Fibroblast of gingiva (primary cell): ENCODE results near the gene MON1B.
A peak's percentile ranks its signal among the peaks of the same experiment; 100 is the strongest.
"Not testable (repeated sequence)": the region's sequence is repeated elsewhere in the genome, so short reads cannot be mapped to it uniquely, and the experiment has no call there.

Experiments
- DNase-seq: peaks from one replicate; pipeline ENCODE4 v3.0.0-alpha.2; 2011; ENCODE audit warnings: low read depth

Gene MON1B

GRCh38 chr16:77190478-77191258, at the start of gene MON1B:
Gene MON1B (plus strand): TSS chr16:77191190. CDS start chr16:77191486, 296 bp downstream.
- DNase-seq, result peak; percentile 99

GRCh38 chr16:77143364-77143763, 47.6 kb upstream of the MON1B start:
- no peak for DNase-seq

- no peak for DNase-seq
These were observed 42.9 kb upstream of the MON1B start for GRCh38 chr16:77148121-77148520.

DNA sequence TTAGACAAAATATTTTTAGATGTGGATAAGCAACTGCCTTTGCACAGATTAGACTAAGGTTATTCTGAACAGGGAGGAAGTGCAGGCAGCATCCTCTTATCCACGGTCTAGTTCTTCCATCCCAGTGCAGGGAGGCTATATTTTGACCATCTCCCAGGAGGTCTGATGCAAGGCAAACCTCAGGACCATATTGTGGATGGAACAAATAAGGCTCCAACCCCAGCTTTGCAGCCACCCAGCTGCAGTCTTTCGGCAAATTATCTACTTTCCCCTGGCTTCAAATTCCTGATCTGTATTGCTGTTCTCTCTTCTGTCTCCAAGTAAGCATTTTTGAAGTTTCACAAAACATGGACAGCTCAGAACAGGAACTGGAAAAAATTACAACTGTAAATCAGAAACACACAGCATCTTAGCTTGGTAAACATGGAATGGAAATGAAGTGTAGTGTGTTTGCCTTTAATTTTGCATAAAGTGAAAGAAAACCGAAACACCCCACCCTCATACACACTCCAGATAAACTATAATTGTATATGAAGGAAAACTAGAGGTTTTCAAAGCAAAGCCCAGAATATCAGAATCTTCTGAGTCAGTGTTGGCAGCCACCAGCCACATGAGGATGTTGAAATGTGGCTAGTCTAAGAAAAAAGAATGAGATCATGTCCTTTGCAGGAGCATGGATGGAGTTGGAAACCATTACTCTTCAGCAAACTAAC, 33.5 kb upstream of the MON1B start:
- DNase-seq, result no peak

GRCh38 chr16:77158293-77158692, 32.7 kb upstream of the MON1B start:
- DNase-seq, result no peak

DNA sequence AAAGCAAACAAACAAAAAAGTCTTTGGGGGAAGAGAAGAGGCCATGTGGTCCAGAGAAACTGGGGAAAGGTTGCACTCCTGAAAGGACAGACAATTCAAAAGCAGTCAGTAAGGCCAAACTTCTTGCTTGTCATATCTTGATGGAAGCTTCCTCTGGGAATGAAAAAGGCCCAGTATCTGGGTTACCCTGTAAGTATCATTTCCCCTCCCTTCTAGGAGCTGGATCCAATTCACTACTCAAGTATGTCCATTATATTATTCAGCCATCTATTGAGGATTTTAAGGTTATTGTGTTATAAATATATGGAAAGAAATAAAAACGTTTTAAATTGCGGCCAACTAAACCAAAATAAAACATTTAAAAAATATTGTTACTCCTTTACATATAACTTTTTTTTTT, 26.0 kb upstream of the MON1B start:
- DNase-seq, result no peak

DNA sequence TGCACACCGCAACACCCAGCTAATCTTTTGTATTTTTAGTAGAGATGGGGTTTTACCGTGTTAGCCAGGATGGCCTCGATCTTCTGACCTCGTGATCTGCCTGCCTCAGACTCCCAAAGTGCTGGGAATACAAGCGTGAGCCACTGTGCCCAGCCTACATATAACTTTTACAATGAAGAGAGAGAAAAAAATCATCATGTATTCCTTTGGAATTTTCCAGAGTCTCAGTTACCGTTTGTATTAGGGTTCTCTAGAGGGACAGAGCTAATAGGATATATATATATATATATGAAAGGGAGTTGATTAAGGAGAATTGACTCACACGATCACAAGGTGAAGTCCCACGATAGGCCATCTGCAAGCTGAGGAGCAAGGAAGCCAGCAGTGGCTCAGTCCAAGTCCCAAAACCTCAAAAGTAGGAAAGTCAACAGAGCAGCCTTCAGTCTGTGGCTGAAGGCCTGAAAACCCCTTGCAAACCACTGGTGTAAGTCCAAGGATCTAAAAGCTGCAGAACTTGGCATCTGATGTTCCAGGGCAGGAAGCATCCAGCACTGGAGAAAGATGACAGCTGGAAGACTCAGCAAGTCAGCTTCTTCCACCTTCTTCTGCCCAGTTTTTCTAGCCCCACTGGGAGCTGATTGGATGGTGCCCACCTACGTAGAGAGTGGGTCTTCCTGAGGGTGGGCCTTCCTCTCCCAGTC, 25.3 kb upstream of the MON1B start:
- not testable (repeated sequence) for DNase-seq

DNA sequence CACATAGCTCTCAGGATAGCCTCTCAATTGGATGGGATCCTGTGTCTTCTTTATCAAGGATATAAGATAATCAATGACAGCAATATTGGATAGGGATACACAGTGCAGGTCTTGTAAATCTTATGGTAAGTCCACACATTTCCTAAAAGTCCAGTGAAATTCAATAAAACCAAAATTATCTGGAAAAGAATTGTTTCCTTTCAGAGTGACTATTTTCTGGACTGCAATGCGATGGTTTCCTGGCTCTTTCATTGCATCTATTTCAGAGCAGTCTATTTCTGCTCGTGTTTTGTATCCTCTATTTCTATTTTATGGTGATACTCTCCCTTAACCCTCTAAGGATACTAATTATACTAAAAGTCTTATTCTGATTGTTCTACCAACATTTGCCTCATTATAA, 24.3 kb upstream of the MON1B start:
- no peak for DNase-seq

DNA sequence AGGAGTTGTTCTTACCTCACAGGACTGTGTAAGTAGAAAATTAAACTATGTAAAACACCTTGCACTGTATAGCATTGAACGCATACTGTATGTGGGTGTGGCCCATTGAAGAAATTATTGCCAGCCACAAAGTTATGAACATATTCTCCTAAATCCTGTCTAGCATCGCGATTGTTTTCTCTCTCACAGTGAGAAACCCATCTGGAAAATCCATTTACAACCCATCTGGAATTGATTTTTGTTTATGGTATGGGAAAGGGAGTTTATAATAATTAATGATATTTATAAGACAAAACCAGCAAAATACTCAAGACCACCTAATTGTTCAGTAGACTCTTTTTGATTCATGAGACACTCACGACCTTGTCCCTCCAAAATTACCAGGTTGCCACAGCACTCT, 22.1 kb upstream of the MON1B start:
- no peak for DNase-seq

DNA sequence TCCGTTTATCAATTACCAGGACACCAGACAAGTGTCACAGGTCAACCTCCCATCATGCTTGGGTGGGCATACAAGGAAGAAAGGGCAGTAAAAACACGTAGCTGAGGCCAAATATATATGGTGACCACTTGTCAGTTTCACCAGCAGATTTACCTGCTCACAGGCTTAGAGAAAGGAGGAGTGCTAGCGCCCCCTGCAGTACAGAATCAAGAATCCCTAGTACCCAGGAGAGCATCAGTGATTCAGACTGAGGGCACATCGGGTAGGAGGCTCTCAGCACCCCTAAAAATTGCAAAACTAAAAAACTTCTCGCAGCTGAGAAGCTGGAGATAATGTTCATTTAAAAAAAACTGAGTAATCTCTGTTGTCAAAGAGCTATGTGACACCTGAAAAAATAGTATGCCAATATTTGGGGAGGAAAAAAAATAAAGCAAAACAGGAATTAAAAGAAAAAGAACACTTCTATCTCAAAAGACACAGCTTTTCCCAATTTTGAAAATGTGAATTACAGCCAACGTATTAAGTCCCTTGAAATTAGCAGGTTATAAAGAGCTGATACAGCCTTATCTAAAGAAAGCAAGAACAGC, 21.2 kb upstream of the MON1B start:
- no peak for DNase-seq

- DNase-seq, result no peak
These were observed 20.2 kb upstream of the MON1B start for GRCh38 chr16:77170805-77171204.

GRCh38 chr16:77171745-77172635, 19.0 kb upstream of the MON1B start:
- peak; percentile 43 for DNase-seq

GRCh38 chr16:77172951-77173350, 18.0 kb upstream of the MON1B start:
- DNase-seq, result no peak

DNA sequence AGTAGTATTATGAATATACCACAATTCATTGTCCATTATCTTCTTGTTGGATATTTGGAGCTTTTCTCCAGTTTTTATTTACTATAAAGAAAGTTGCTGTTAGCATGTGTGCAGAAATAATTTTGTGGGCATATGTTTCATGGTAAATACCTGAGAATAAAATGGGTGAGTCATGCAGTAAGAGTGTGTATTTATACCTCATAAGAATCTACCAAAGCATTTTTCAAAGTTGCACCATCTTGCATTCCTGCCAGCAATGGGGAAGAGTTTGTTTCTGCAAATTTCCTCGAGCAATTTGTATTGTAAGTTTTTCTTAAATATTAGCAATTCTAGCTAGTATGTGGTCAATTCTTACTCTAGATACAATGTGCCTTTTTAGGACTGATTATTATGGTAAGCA, 7.9 kb upstream of the MON1B start:
- DNase-seq, result no peak

DNA sequence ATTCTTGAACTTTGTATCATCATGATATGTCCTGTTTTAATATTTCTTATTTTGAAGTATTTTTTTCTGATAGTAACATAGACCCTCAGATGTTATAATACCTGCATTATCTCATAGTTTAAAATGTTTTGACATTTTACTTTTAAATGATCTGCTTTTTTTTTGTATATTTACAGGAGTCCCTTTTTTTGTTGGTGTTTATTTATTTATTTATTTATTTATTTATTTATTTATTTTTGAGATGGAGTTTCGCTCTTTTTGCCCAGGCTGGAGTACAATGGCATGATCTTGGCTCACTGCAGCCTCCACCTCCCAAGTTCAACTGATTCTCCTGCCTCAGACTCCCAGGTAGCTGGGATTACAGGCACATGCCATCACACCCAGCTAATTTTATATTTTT, 4.7 kb upstream of the MON1B start:
- DNase-seq, result not testable (repeated sequence)

- no peak for DNase-seq
These were observed 856 bp upstream of the MON1B start for GRCh38 chr16:77190190-77190477.

DNA sequence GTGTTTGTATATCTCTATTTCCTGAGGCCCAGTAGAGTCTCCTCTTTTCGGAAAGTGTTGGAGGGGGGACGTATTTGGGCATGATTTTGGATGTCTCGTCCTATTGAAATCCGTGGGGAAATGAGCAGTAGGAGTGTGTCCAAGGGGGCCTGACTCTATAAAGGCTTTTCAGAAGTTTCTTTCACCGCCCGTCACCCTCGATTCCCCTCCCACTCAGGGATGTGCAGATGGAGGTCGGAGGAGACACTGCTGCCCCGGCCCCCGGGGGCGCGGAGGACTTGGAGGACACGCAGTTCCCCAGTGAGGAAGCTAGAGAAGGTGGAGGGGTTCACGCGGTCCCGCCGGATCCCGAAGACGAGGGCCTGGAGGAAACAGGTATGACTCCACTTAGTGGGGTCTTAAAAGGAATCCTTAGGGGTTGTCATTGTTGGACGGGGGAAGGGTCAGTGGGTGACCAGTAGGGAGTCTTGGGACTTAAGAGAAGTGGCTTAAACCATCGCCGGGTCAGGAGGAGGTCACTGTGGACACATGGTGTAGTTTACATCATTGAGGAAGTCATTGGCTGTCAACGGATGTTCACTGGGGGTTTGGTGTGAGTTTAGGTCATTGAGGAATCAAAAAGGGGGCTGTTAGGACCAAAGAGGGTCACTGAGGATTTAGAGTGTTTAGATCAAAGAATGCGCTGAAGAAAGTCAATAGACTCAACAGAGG, 424 bp downstream of the MON1B start:
- no peak for DNase-seq

DNA sequence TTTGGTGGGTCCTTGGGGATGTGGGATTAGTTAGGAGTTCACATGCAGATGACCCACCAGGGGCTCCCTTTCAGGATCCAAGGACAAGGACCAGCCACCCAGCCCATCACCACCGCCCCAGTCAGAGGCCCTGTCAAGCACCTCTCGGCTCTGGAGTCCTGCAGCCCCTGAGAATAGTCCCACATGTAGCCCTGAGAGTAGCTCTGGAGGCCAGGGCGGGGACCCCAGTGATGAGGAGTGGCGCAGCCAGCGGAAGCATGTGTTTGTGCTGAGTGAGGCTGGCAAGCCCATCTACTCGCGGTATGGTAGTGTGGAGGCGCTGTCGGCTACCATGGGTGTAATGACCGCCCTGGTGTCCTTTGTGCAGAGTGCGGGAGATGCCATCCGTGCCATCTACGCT, 2.4 kb downstream of the MON1B start:
- no peak for DNase-seq

GRCh38 chr16:77194295-77195231, 3.6 kb downstream of the MON1B start:
- no peak for DNase-seq

GRCh38 chr16:77195411-77195810, 4.4 kb downstream of the MON1B start:
- DNase-seq, result no peak
